Caco-2 (cell line): ENCODE results near the gene SLA2. TPM values are rescaled to one million over a fixed set of nuclear protein-coding genes. Genes with fewer than 3 reads are reported as not detected.
A peak's percentile ranks its signal among the peaks of the same experiment; 100 is the strongest.

ENCODE experiments used
- BruUV-seq: library from RNA; stranded (reverse); fragments of 400-500 nt; replicated peaks from 2 replicates; lab custom pipeline; 2021; lab: Mats Ljungman, UMichigan
- CTCF ChIA-PET: fragments of 300-600 bp; sonication (Branson Sonifier 250); formaldehyde crosslinking; loops from one replicate; lab custom pipeline; 2022; ENCODE audit warnings: antibody characterized with exemption; lab: Charles Lee
- POLR2A ChIA-PET: fragments of 300-600 bp; sonication (Branson Sonifier 250); formaldehyde crosslinking; loops from one replicate; lab custom pipeline; 2022; ENCODE audit warnings: antibody characterized with exemption; lab: Charles Lee
- DNase-seq, 2 experiments: peaks; one replicate each; pipeline versions ENCODE4 v3.0.0 to v3.0.0-alpha.2; 2020 to 2022
- H3K27me3 ChIP-seq: replicated peaks from 2 replicates; pipeline ENCODE4 v1.6.0; 2011; ENCODE audit warnings: low read length; ENCODE audit not compliant: control insufficient read depth, insufficient read depth
- H3K36me3 ChIP-seq: 2 replicates; pipeline ENCODE4 v1.5.1; 2011; ENCODE audit warnings: low read length; ENCODE audit not compliant: control insufficient read depth, insufficient read depth
- H3K4me1 ChIP-seq: fragments of 250-450 bp; sonication (Bioruptor Pico); 2 replicates; pipeline ENCODE4 v1.5.1; 2020; ENCODE audit warnings: mild to moderate bottlenecking
- H3K4me3 ChIP-seq: 2 replicates; pipeline ENCODE4 v1.5.1; 2011; ENCODE audit warnings: low read depth, mild to moderate bottlenecking, control low read depth, low read length
- H3K9me3 ChIP-seq: fragments of 250-450 bp; sonication (Bioruptor Pico); 2 replicates; pipeline ENCODE4 v1.5.1; 2020; ENCODE audit warnings: mild to moderate bottlenecking, moderate library complexity
- H3K27ac Mint-ChIP-seq: one replicate; pipeline ENCODE4 v1.8.0; 2022; ENCODE audit warnings: mixed read lengths; ENCODE audit not compliant: unreplicated experiment
- H3K27me3 Mint-ChIP-seq: one replicate; pipeline ENCODE4 v1.8.0; 2022; ENCODE audit warnings: mixed read lengths; ENCODE audit not compliant: insufficient read depth, unreplicated experiment
- H3K36me3 Mint-ChIP-seq: one replicate; pipeline ENCODE4 v1.8.0; 2022; ENCODE audit warnings: mild to moderate bottlenecking, mixed read lengths; ENCODE audit not compliant: insufficient read depth, unreplicated experiment
- H3K4me1 Mint-ChIP-seq: one replicate; pipeline ENCODE4 v1.8.0; 2022; ENCODE audit warnings: low read depth, mixed read lengths; ENCODE audit not compliant: unreplicated experiment
- H3K4me3 Mint-ChIP-seq: one replicate; pipeline ENCODE4 v1.8.0; 2022; ENCODE audit warnings: mild to moderate bottlenecking, moderate library complexity, mixed read lengths; ENCODE audit not compliant: unreplicated experiment
- H3K9me3 Mint-ChIP-seq: one replicate; pipeline ENCODE4 v1.8.0; 2022; ENCODE audit warnings: mixed read lengths; ENCODE audit not compliant: unreplicated experiment
- CTCF ChIP-seq, 2 experiments: fragments of 200-600 bp in 1 of 2; IDR thresholded peaks; 1 replicate in 1 of 2; 2 replicates in 1 of 2; pipeline versions ENCODE4 v1.5.1 to v1.8.0; 2011 to 2022; ENCODE audit warnings: antibody characterized with exemption in 1 of 2, control low read depth in 1 of 2, inconsistent platforms in 1 of 2, low read depth in 1 of 2, low read length in 1 of 2, mild to moderate bottlenecking in 1 of 2, moderate library complexity in 1 of 2; ENCODE audit not compliant: insufficient read depth in 1 of 2, severe bottlenecking in 1 of 2, unreplicated experiment in 1 of 2
- intact Hi-C: fragments of 100-400 bp; cut with micrococcal nuclease; formaldehyde crosslinking; loops from one replicate; pipeline ENCODE4 v1.10.0; 2022; ENCODE audit not compliant: unreplicated experiment
- total RNA-seq: library from RNA; stranded (reverse); gene quantifications from 2 replicates; pipeline ENCODE4 v1.2.3, GENCODE V29; 2022

Gene SLA2
- total RNA-seq, 1 experiment from 2014 or later = 0.20 TPM

DNA sequence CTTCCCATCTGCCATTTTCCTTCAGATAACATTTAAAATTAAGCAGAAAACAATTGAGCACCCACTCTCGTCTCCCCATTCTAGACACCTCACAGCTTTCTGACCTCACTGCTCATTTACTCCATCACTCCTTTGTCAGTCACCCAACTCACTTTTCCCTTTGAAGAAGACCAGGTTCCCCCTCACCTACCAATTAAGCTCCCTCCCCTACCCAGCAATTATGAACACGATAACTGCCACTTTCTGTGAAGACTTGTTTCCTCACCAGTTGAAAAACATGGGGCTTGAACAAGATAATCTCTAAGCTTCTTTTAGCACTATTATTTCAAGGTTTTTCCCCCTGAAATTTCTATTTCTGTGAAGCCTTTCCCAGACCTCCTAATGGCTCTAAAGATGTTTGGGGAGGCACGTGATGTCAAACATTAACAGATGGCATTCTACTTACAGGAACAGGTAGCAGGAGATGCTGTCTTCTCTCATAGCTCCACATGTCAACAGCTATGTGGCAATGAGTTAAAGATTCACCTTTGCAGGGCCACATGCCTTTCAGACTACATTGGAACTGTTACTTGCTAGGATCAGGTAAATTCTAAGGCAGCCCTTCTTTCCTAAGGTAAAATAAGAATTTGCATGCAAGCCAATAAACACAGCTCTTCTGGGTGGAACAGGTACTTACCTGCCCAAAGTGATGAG is 24.8 kb upstream of the SLA2 start:
- H3K36me3 ChIP-seq = no peaks in the 10 kb centered on the region
- no TSS peak for BruUV-seq
- TF ChIP-seq CTCF (IDR thresholded peaks at IDR 0.05; ENCODE audit: insufficient read depth in 1 of 2, low read depth in 1 of 2, low read length in 1 of 2, severe bottlenecking in 1 of 2, unreplicated experiment in 1 of 2) = no peak
- H3K36me3 Mint-ChIP-seq = peaks cover 5% of the 10 kb centered on the region
- POLR2A ChIA-PET = interaction anchor here (0.7 kb wide), 1 partner anchor 103 kb away, joined by 4 read pairs; the partner anchor contains the start of gene DSN1
- H3K4me1 ChIP-seq = peaks cover 17% of the 10 kb centered on the region
- no peaks in the 10 kb centered on the region for H3K27me3 Mint-ChIP-seq
- H3K27ac Mint-ChIP-seq = no peak overlapping the region
- H3K4me3 Mint-ChIP-seq = no peak overlapping the region
- H3K4me3 ChIP-seq = no peak overlapping the region
- peaks cover 15% of the 10 kb centered on the region for H3K4me1 Mint-ChIP-seq
- no peaks in the 10 kb centered on the region for H3K9me3 ChIP-seq
- CTCF ChIA-PET = interaction anchor here (0.5 to 2.1 kb wide), 9 partner anchors 58 to 193 kb away, joined by 3 to 14 read pairs (median 5); partner anchors contain the start of genes DSN1, NDRG3 and RAB5IF
- H3K27me3 ChIP-seq = no peaks in the 10 kb centered on the region
- H3K9me3 Mint-ChIP-seq = no peaks in the 10 kb centered on the region
- intact Hi-C loops = loop anchor here (1.0 to 2.0 kb wide), 2 partner anchors 24 to 83 kb away; partner anchors contain the start of gene SLA2
- DNase-seq = peak in 1 of 2 experiments; percentile 47

DNA sequence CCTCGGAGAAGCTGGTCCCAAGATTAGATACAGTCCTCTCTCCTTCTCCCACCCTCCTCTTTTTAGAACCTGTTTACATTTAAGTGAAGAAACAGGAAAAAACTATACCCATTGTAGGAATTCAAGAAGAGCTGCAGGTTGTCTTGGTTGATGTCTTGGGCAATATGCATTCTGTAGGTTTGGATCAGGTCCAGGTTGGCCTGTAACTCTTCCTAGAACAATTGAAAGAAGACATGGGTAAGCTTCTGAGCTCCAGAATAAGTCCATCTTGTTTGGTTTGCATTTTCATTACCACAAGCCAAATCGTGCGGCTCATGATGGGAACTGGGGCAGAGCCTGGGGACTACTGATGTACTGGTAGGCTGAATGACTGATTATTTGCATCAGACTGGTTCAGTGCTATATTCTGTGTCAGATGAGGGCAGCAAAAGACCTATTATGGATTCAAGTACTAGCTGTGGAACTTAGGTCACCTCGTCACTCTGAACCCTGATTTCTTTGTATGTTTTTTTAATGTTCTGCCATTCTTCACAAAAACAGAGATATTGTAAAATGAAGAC is 20.3 kb upstream of the SLA2 start:
- H3K4me1 Mint-ChIP-seq = peaks cover 6% of the 10 kb centered on the region
- no peak overlapping the region for H3K27ac Mint-ChIP-seq
- POLR2A ChIA-PET = interaction anchor here (0.5 to 1.5 kb wide), 3 partner anchors 61 to 107 kb away, joined by 3 to 4 read pairs (median 3); partner anchors contain the start of genes DSN1 and RAB5IF

More for the DNA sequence above, 20.3 kb upstream of the SLA2 start:
- Histone ChIP-seq H3K27me3 (no peaks in the 10 kb centered on the region), H3K9me3 (no peaks in the 10 kb centered on the region), H3K36me3 (no peaks in the 10 kb centered on the region), H3K4me3 (no peak overlapping the region), H3K4me1 (peaks cover 7% of the 10 kb centered on the region)
- Mint-ChIP-seq H3K4me3 (no peak overlapping the region), H3K9me3 (no peaks in the 10 kb centered on the region), H3K36me3 (peaks cover 5% of the 10 kb centered on the region), H3K27me3 (no peaks in the 10 kb centered on the region)
- intact Hi-C loops = loop anchor here (1.0 kb wide), 3 partner anchors 63 to 221 kb away; no protein-coding TSS in a partner anchor
- CTCF ChIA-PET = interaction anchor here (0.5 to 1.6 kb wide), 14 partner anchors 22 to 294 kb away, joined by 3 to 36 read pairs (median 6); partner anchors contain the start of genes DSN1 and NDRG3
- peak; percentile 24 to 52 for TF ChIP-seq CTCF (IDR thresholded peaks at IDR 0.05; ENCODE audit: insufficient read depth in 1 of 2, low read depth in 1 of 2, low read length in 1 of 2, severe bottlenecking in 1 of 2, unreplicated experiment in 1 of 2)
- no TSS peak for BruUV-seq
- peak in 1 of 2 experiments; percentile 56 for DNase-seq
